GM12878 (cell line): Measurements from ENCODE around the gene SLC5A11.

ENCODE experiments used
- ASH2L ChIP-seq: fragments of 300-600, 200-600 bp; sonication (generic); IDR thresholded peaks from 2 replicates; pipeline ENCODE4 v1.6.1; 2017; ENCODE audit warnings: low read depth, mild to moderate bottlenecking, borderline replicate concordance
- ZNF592 ChIP-seq: fragments of 450-650 bp; IDR thresholded peaks from 2 replicates; pipeline ENCODE4 v1.6.1; 2017; ENCODE audit warnings: mild to moderate bottlenecking, moderate library complexity
- ZSCAN29 ChIP-seq: fragments of 450-650 bp; IDR thresholded peaks from 2 replicates; pipeline ENCODE4 v1.6.1; 2017; ENCODE audit warnings: mild to moderate bottlenecking, moderate library complexity
- TF ChIP-seq, protein P1 (sequence below): IDR thresholded peaks from 2 replicates; pipeline ENCODE4 v1.6.1; 2011; ENCODE audit warnings: low read depth, low read length, improper control_type of control experiment, borderline replicate concordance

DNA sequence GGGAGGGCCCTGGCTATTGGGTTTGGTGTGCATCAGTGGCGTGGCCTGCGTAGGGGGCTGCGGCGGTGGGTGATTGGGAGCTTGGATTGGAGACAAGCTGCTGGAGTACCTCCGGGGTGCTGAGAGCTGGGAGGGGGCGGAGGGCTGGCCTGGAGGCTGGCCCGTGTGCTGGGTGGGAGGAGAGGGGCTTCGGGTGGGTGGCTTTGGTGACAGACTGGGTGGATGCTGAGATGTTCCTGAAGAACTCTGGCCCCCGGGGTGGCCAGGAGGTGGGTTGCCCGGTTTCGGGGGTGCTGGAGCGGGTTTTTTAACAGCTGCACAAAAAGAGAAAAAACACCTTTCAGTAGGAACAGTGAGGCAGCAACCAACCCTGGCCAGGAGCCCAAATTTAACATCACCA is 85.3 kb downstream of the SLC5A11 start:
- no peak for TF ChIP-seq ZNF592
- TF ChIP-seq, protein P1, sequence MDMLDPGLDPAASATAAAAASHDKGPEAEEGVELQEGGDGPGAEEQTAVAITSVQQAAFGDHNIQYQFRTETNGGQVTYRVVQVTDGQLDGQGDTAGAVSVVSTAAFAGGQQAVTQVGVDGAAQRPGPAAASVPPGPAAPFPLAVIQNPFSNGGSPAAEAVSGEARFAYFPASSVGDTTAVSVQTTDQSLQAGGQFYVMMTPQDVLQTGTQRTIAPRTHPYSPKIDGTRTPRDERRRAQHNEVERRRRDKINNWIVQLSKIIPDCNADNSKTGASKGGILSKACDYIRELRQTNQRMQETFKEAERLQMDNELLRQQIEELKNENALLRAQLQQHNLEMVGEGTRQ = no peak
- no peak for TF ChIP-seq ZSCAN29
- no peak for TF ChIP-seq ASH2L
